ENCODE measurements around the gene CYB5A.

The CYB5A gene

DNA sequence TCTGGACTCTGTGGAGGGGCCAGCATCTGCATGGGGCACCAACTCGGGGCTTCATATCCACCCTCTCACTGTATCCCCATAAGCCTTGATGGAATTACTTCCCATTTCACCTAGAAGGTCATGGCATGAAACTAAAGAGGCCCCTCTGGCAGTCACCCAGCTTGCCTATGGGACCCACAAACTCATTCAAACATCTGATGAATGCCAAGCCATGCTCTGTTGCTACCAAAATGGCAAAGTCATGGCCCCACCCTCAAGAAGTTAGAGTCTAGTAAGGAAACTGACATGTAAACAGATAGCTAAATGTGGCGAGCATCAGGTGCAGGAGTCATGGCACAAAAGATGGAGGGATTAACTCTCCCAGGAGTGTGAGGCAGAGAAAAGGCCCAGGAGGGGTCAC, 14.5 kb downstream of the CYB5A start:
- no peak overlapping the region for H2BK12ac ChIP-seq (ENCODE audit: low read length)
- H4K8ac ChIP-seq (ENCODE audit: low read depth, low read length) = no peak overlapping the region
- H3K27ac ChIP-seq (ENCODE audit: low read depth, low read length) = no peak overlapping the region
- no peak overlapping the region for H3K23ac ChIP-seq (ENCODE audit: low read length)
- no peaks in the 10 kb centered on the region for H3K79me2 ChIP-seq (ENCODE audit: control insufficient read depth, insufficient read depth, low read length, poor library complexity)
- no peak overlapping the region for H3K4me3 ChIP-seq (ENCODE audit: low read depth, low read length)
- H2AFZ ChIP-seq (ENCODE audit: insufficient read depth, low read length, poor library complexity) = no peak overlapping the region
- H3K9me3 ChIP-seq (ENCODE audit: insufficient read depth, low read depth, low read length) = peaks cover 2% of the 10 kb centered on the region
- H3K4ac ChIP-seq (ENCODE audit: low read depth, low read length) = no peak overlapping the region
- H3K4me2 ChIP-seq (ENCODE audit: low read length) = no peak overlapping the region
- H3K4me1 ChIP-seq (ENCODE audit: control insufficient read depth in 1 of 2, insufficient read depth in 2 of 2, low read length in 2 of 2) = peaks cover 6 to 7% of the 10 kb centered on the region in 2 experiments
- no peak overlapping the region for H3K18ac ChIP-seq (ENCODE audit: low read length)
- no peak overlapping the region for H2AK5ac ChIP-seq (ENCODE audit: low read length)
- no peak for DNase-seq
- no peak overlapping the region for H4K91ac ChIP-seq (ENCODE audit: low read depth, low read length)
- no peak overlapping the region for H3K9ac ChIP-seq (ENCODE audit: low read length)
- WGBS (ENCODE audit: extremely low coverage, insufficient coverage, insufficient read length) = no CpG with 5 or more reads among the region's 2 CpGs
- H3K79me1 ChIP-seq (ENCODE audit: low read length) = no peaks in the 10 kb centered on the region
- no peaks in the 10 kb centered on the region for H3K36me3 ChIP-seq (ENCODE audit: control insufficient read depth in 1 of 2, insufficient read depth in 2 of 2, low read length in 2 of 2)
- H4K12ac ChIP-seq (ENCODE audit: low read depth, low read length) = no peak overlapping the region
- no peak overlapping the region for H2BK120ac ChIP-seq (ENCODE audit: insufficient read depth, low read length, poor library complexity)
- no peaks in the 10 kb centered on the region for H3K27me3 ChIP-seq (ENCODE audit: insufficient read depth, low read length)
- H2BK5ac ChIP-seq (ENCODE audit: low read depth, low read length, poor library complexity) = no peak overlapping the region
- no peak overlapping the region for H3K14ac ChIP-seq (ENCODE audit: low read length)

DNA sequence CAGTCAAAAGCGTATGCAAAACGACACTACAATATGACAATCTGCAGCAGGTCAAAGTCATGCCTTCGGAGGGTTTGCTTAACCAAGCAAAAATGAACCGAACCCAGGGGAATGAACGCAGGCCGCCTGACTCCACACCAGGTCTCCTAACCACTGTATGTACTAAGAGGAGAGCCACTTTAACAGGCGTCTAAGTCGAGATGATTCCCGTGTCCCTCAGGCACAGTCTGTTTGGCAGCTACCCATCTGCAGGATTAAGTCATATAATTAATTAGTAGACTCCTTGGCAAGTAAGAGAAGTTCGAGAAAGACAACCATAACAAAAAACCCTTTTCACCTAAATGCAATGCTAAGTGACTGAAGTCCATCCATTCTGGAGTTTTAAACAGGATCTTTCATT, 15.2 kb downstream of the CYB5A start:
- no peak overlapping the region for H2AFZ ChIP-seq (ENCODE audit: insufficient read depth, low read length, poor library complexity)
- H3K4me1 ChIP-seq (ENCODE audit: control insufficient read depth in 1 of 2, insufficient read depth in 2 of 2, low read length in 2 of 2) = peaks cover 0 to 1% of the 10 kb centered on the region in 2 experiments
- H3K79me2 ChIP-seq (ENCODE audit: control insufficient read depth, insufficient read depth, low read length, poor library complexity) = no peaks in the 10 kb centered on the region
- H3K23ac ChIP-seq (ENCODE audit: low read length) = no peak overlapping the region
- H3K27ac ChIP-seq (ENCODE audit: low read depth, low read length) = no peak overlapping the region
- H4K8ac ChIP-seq (ENCODE audit: low read depth, low read length) = no peak overlapping the region
- H3K4me3 ChIP-seq (ENCODE audit: low read depth, low read length) = no peak overlapping the region
- WGBS (ENCODE audit: extremely low coverage, insufficient coverage, insufficient read length) = no CpG with 5 or more reads among the region's 10 CpGs
- H3K27me3 ChIP-seq (ENCODE audit: insufficient read depth, low read length) = no peaks in the 10 kb centered on the region
- no peak overlapping the region for H3K18ac ChIP-seq (ENCODE audit: low read length)
- H3K4me2 ChIP-seq (ENCODE audit: low read length) = no peak overlapping the region
- no peak overlapping the region for H4K12ac ChIP-seq (ENCODE audit: low read depth, low read length)
- no peak overlapping the region for H4K91ac ChIP-seq (ENCODE audit: low read depth, low read length)
- H3K79me1 ChIP-seq (ENCODE audit: low read length) = no peaks in the 10 kb centered on the region
- H3K14ac ChIP-seq (ENCODE audit: low read length) = no peak overlapping the region
- no peak overlapping the region for H3K4ac ChIP-seq (ENCODE audit: low read depth, low read length)
- H3K9ac ChIP-seq (ENCODE audit: low read length) = no peak overlapping the region
- no peaks in the 10 kb centered on the region for H3K36me3 ChIP-seq (ENCODE audit: control insufficient read depth in 1 of 2, insufficient read depth in 2 of 2, low read length in 2 of 2)
- H2BK12ac ChIP-seq (ENCODE audit: low read length) = no peak overlapping the region
- H2BK5ac ChIP-seq (ENCODE audit: low read depth, low read length, poor library complexity) = no peak overlapping the region
- DNase-seq = no peak
- no peak overlapping the region for H2BK120ac ChIP-seq (ENCODE audit: insufficient read depth, low read length, poor library complexity)
- H3K9me3 ChIP-seq (ENCODE audit: insufficient read depth, low read depth, low read length) = peaks cover 2% of the 10 kb centered on the region
- H2AK5ac ChIP-seq (ENCODE audit: low read length) = no peak overlapping the region

DNA sequence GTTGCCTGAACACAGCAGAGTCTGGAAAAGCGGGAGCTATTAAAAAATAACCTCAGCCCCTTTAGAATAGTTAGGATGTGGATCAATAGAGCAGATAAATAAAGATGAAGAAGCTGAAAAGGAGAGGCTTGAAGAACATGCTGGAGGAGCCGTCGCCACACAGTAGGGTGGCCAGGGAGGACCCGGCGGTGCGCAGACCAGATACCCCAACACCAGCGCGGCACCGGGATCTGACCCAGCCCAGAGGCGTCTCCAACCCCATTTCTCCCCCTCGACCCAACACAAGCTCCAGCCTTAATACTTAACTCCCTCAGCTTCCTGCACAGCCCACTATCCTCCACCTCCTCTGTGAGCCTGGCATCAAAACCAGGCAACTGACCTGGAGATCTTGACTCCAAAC, 16.0 kb downstream of the CYB5A start:
- Histone ChIP-seq H4K91ac (ENCODE audit: low read depth, low read length) (no peak overlapping the region), H2BK5ac (ENCODE audit: low read depth, low read length, poor library complexity) (no peak overlapping the region), H2AFZ (ENCODE audit: insufficient read depth, low read length, poor library complexity) (no peak overlapping the region), H3K9ac (ENCODE audit: low read length) (no peak overlapping the region), H4K8ac (ENCODE audit: low read depth, low read length) (no peak overlapping the region), H3K9me3 (ENCODE audit: insufficient read depth, low read depth, low read length) (peaks cover 2% of the 10 kb centered on the region), H3K4me1 (ENCODE audit: control insufficient read depth in 1 of 2, insufficient read depth in 2 of 2, low read length in 2 of 2) (no peaks in the 10 kb centered on the region), H3K4me3 (ENCODE audit: low read depth, low read length) (no peak overlapping the region), H3K23ac (ENCODE audit: low read length) (no peak overlapping the region), H3K27me3 (ENCODE audit: insufficient read depth, low read length) (no peaks in the 10 kb centered on the region), H3K79me1 (ENCODE audit: low read length) (no peaks in the 10 kb centered on the region), H3K14ac (ENCODE audit: low read length) (no peak overlapping the region), H3K36me3 (ENCODE audit: control insufficient read depth in 1 of 2, insufficient read depth in 2 of 2, low read length in 2 of 2) (no peaks in the 10 kb centered on the region), H2BK12ac (ENCODE audit: low read length) (no peak overlapping the region), H3K4ac (ENCODE audit: low read depth, low read length) (no peak overlapping the region), H4K12ac (ENCODE audit: low read depth, low read length) (no peak overlapping the region), H2AK5ac (ENCODE audit: low read length) (no peak overlapping the region), H3K18ac (ENCODE audit: low read length) (no peak overlapping the region), H2BK120ac (ENCODE audit: insufficient read depth, low read length, poor library complexity) (no peak overlapping the region), H3K4me2 (ENCODE audit: low read length) (no peak overlapping the region), H3K27ac (ENCODE audit: low read depth, low read length) (no peak overlapping the region), H3K79me2 (ENCODE audit: control insufficient read depth, insufficient read depth, low read length, poor library complexity) (no peaks in the 10 kb centered on the region)
- no peak for DNase-seq
- WGBS (ENCODE audit: extremely low coverage, insufficient coverage, insufficient read length) = no CpG with 5 or more reads among the region's 11 CpGs

- no peak overlapping the region for H3K27ac ChIP-seq (ENCODE audit: low read depth, low read length)
- H3K14ac ChIP-seq (ENCODE audit: low read length) = no peak overlapping the region
- no peaks in the 10 kb centered on the region for H3K36me3 ChIP-seq (ENCODE audit: control insufficient read depth in 1 of 2, insufficient read depth in 2 of 2, low read length in 2 of 2)
- no peak for DNase-seq
- H3K4ac ChIP-seq (ENCODE audit: low read depth, low read length) = no peak overlapping the region
- no peak overlapping the region for H4K8ac ChIP-seq (ENCODE audit: low read depth, low read length)
- no peak overlapping the region for H3K23ac ChIP-seq (ENCODE audit: low read length)
- no peak overlapping the region for H3K4me2 ChIP-seq (ENCODE audit: low read length)
- H3K4me3 ChIP-seq (ENCODE audit: low read depth, low read length) = no peak overlapping the region
- H2BK12ac ChIP-seq (ENCODE audit: low read length) = no peak overlapping the region
- H3K18ac ChIP-seq (ENCODE audit: low read length) = no peak overlapping the region
- WGBS (ENCODE audit: extremely low coverage, insufficient coverage, insufficient read length) = no CpG with 5 or more reads among the region's 4 CpGs
- H3K4me1 ChIP-seq (ENCODE audit: control insufficient read depth in 1 of 2, insufficient read depth in 2 of 2, low read length in 2 of 2) = peaks cover under 1% of the 10 kb centered on the region in 2 experiments
- peaks cover 2% of the 10 kb centered on the region for H3K9me3 ChIP-seq (ENCODE audit: insufficient read depth, low read depth, low read length)
- no peak overlapping the region for H4K91ac ChIP-seq (ENCODE audit: low read depth, low read length)
- no peaks in the 10 kb centered on the region for H3K79me1 ChIP-seq (ENCODE audit: low read length)
- no peak overlapping the region for H2AFZ ChIP-seq (ENCODE audit: insufficient read depth, low read length, poor library complexity)
- no peak overlapping the region for H2BK5ac ChIP-seq (ENCODE audit: low read depth, low read length, poor library complexity)
- H3K79me2 ChIP-seq (ENCODE audit: control insufficient read depth, insufficient read depth, low read length, poor library complexity) = no peaks in the 10 kb centered on the region
- no peak overlapping the region for H3K9ac ChIP-seq (ENCODE audit: low read length)
- H2AK5ac ChIP-seq (ENCODE audit: low read length) = no peak overlapping the region
- no peak overlapping the region for H4K12ac ChIP-seq (ENCODE audit: low read depth, low read length)
- no peak overlapping the region for H2BK120ac ChIP-seq (ENCODE audit: insufficient read depth, low read length, poor library complexity)
- no peaks in the 10 kb centered on the region for H3K27me3 ChIP-seq (ENCODE audit: insufficient read depth, low read length)
Observed at GRCh38 chr18:74274700-74275099, 17.1 kb downstream of the CYB5A start.
